HFFc6 (cell line): ENCODE measurements around the gene CHST1. TPM values are rescaled to one million over a fixed set of nuclear protein-coding genes. Genes with fewer than 3 reads are reported as not detected.

ENCODE experiments used
- DNase-seq: peaks from one replicate; pipeline ENCODE4 v3.0.0-alpha.2; 2018
- H3K27ac Mint-ChIP-seq: 2 replicates; pipeline ENCODE4 v1.8.0; 2020; ENCODE audit warnings: mild to moderate bottlenecking, mixed read lengths
- H3K27me3 Mint-ChIP-seq: 2 replicates; pipeline ENCODE4 v1.8.0; 2021; ENCODE audit warnings: mild to moderate bottlenecking, moderate library complexity, mixed read lengths; ENCODE audit not compliant: insufficient read depth
- H3K36me3 Mint-ChIP-seq: 2 replicates; pipeline ENCODE4 v1.8.0; 2021; ENCODE audit warnings: low read depth, mixed read lengths
- H3K4me1 Mint-ChIP-seq: 2 replicates; pipeline ENCODE4 v1.8.0; 2020; ENCODE audit warnings: low read depth, mixed read lengths
- H3K4me3 Mint-ChIP-seq: 2 replicates; pipeline ENCODE4 v1.8.0; 2020; ENCODE audit warnings: mild to moderate bottlenecking, moderate library complexity, mixed read lengths
- H3K9me3 Mint-ChIP-seq: 2 replicates; pipeline ENCODE4 v1.8.0; 2020; ENCODE audit warnings: mild to moderate bottlenecking, mixed read lengths
- total RNA-seq, 6 experiments: library from RNA; stranded (reverse); fragmentation: NEBNext Ultra II Directional; extraction: Animal tissue kit (Norgen Biotek cat#: 25700); gene quantifications; 2 replicates in 1 of 6; 3 replicates in 5 of 6; pipeline ENCODE4 v1.2.3, GENCODE V29; 2021
- TF ChIP-seq, protein P1 (sequence below): fragments of 200-600 bp; sonication (generic); IDR thresholded peaks from 2 replicates; pipeline ENCODE4 v1.5.0; 2021; ENCODE audit warnings: antibody characterized with exemption, mild to moderate bottlenecking

Gene CHST1
- total RNA-seq, 6 experiments from 2014 or later = 0.09 to 0.14 (median 0.12) TPM; not detected in 3

DNA sequence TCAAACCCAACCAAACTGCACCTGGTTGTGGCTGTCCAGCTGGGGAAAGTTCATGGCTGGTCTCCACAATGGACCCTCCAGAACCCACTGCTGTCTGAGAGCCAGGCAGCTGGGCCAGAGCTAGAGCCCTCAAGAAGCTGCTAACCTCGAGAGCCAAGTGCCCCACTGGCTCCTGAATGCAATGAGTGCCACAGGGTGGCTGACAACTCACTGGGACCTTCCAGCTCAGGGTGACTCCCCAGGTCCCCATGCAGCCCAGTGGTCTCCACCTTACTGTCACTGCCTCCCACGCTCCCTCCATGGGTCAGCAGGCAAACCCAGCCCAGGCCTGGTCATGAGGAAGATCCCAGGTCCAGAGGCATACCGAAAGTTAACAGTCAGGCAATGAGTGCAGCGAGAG lies 8.0 kb upstream of the CHST1 start:
- Mint-ChIP-seq H3K4me1 (no peaks in the 10 kb centered on the region), H3K27me3 (peaks cover 38% of the 10 kb centered on the region), H3K27ac (no peak overlapping the region), H3K9me3 (no peaks in the 10 kb centered on the region), H3K4me3 (no peak overlapping the region), H3K36me3 (no peaks in the 10 kb centered on the region)
- DNase-seq = no peak
- TF ChIP-seq, protein P1, sequence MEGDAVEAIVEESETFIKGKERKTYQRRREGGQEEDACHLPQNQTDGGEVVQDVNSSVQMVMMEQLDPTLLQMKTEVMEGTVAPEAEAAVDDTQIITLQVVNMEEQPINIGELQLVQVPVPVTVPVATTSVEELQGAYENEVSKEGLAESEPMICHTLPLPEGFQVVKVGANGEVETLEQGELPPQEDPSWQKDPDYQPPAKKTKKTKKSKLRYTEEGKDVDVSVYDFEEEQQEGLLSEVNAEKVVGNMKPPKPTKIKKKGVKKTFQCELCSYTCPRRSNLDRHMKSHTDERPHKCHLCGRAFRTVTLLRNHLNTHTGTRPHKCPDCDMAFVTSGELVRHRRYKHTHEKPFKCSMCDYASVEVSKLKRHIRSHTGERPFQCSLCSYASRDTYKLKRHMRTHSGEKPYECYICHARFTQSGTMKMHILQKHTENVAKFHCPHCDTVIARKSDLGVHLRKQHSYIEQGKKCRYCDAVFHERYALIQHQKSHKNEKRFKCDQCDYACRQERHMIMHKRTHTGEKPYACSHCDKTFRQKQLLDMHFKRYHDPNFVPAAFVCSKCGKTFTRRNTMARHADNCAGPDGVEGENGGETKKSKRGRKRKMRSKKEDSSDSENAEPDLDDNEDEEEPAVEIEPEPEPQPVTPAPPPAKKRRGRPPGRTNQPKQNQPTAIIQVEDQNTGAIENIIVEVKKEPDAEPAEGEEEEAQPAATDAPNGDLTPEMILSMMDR = no peak

DNA sequence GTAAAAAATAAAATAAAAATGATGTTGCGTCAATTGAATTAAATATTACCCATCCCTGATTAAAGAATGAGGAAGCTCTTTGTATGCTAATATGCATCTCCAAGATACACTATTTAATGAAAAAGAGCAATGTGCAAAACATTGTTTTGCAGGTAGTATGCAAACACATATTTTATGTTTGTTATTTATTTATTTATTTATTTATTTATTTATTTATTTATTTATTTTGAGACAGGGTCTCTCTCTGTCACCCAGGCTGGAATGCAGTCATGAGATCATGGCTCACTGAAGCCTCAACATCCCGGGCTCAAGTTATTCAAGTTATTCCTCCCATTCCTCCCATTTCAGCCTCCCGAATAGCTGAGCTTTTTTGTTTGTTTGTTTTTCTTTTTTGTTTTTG lies 7.2 kb upstream of the CHST1 start:
- no peak for DNase-seq
- H3K27me3 Mint-ChIP-seq = peaks cover 42% of the 10 kb centered on the region
- TF ChIP-seq, protein P1 = no peak
- no peak overlapping the region for H3K27ac Mint-ChIP-seq
- H3K4me1 Mint-ChIP-seq = no peaks in the 10 kb centered on the region
- no peaks in the 10 kb centered on the region for H3K36me3 Mint-ChIP-seq
- no peaks in the 10 kb centered on the region for H3K9me3 Mint-ChIP-seq
- H3K4me3 Mint-ChIP-seq = no peak overlapping the region

DNA sequence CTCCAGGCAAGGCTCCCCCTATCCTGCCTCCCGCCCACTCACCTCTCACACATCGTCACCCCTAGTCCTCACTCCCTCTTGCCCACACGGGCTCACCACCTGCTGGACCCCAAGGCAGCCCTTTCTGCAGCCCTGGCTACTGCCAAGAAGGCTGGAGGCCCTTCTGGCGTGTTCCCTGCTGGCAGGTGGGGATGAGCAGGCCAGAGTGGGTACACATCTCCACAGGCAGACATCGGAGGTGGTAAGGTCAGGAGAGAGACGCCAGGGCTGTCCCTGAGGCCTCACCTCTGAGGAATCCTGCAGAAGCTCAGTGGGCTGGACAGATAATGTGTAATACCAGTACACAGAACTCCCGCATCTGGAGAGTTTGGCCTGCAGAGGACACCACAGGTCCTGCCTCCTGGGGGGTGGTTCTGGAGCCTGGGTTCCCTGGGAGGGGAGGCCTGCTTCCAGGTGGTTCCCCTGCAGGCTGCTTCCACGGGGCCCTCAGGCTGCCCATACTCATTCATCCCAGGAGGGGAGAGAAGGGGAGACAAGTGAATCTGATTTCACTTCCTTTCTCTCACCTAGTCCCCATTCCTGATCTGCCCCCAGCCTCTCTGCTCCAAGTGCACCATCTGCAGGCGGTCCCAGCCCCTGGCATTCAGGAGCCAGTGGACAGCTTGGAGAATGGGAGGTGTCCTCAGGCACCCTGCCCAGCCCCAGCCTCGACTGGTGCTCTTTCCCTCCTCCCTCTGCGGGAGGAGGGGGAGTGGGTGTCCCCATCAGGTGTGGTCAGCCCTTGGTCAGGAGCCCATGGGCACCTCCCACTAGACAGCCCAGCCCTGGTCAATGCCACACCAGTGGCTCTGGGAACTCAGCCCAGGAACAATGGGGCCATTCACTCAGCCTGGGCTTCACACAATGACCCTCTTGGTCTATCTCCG lies 6.1 kb upstream of the CHST1 start:
- Mint-ChIP-seq H3K9me3 (no peaks in the 10 kb centered on the region), H3K27me3 (peaks cover 46% of the 10 kb centered on the region), H3K36me3 (no peaks in the 10 kb centered on the region), H3K4me1 (no peaks in the 10 kb centered on the region), H3K27ac (no peak overlapping the region), H3K4me3 (no peak overlapping the region)
- DNase-seq = no peak
- TF ChIP-seq, protein P1 = no peak

DNA sequence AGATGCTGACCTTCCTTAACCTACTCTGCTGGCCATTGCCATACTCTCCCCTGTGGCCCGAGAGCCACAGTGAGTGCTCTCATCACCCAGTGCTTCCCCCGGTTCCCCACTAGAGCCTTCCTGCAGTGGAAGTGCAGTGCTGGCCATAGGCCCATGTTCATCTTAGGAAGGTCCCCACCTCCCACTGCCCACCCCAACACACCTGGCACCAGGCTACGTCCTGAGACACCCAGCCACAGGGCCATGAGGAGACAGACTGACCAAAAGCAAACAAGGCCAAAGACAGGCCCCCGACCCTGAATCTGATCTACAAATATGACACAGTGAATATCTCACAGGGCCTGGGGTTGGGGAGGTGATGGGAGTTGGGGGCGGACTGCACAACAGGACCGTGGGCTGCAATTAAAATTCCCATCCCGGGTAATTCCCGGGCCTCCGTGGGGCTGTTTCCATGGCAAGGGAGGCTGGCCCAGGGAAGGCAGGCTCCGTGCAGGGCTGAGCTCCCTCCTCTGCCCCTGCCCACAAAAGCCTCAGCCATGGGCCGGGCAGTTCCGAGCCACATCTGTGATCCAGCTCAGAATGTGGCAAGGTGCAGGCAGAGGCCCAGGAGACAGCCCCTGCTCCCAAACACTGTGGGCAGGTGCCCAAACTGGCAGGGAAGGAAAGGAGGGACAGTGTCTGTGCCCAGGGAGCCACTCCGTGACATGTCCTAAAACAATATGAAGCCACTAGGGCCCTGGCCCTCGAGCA lies 5.1 kb upstream of the CHST1 start:
- Mint-ChIP-seq H3K27ac (no peak overlapping the region), H3K27me3 (peaks cover 47% of the 10 kb centered on the region), H3K9me3 (no peaks in the 10 kb centered on the region), H3K4me1 (no peaks in the 10 kb centered on the region), H3K4me3 (no peak overlapping the region), H3K36me3 (no peaks in the 10 kb centered on the region)
- no peak for DNase-seq
- TF ChIP-seq, protein P1 = no peak

DNA sequence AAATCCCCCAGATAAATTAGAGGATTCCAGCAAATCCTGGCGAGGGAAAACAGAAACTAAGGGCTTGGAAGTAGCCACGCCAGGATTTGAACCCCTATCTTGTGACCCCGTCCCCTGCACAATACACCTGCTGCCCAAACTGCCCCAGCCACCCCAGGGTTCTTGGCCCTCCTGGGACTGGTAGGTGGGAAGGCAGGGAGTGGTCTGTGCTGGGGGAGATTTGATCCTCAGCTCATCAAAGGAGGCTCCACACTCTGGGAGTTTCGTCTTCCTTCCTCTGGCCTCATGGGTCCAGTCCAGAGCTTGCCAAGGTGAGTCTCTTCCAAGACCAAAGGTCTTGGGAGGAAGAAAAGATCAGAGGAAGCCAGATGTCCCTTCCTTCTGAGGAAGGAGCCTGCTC lies 4.5 kb upstream of the CHST1 start:
- H3K4me3 Mint-ChIP-seq = no peak overlapping the region
- H3K27ac Mint-ChIP-seq = no peak overlapping the region
- H3K9me3 Mint-ChIP-seq = no peaks in the 10 kb centered on the region
- no peaks in the 10 kb centered on the region for H3K36me3 Mint-ChIP-seq
- H3K4me1 Mint-ChIP-seq = no peaks in the 10 kb centered on the region
- peaks cover 41% of the 10 kb centered on the region for H3K27me3 Mint-ChIP-seq
- DNase-seq = no peak
- TF ChIP-seq, protein P1 = no peak
